ENCODE data around the gene ID3. TPM values are rescaled to one million over a fixed set of nuclear protein-coding genes. Genes with fewer than 3 reads are reported as not detected.

The ID3 gene
- total RNA-seq, 1 donor from 2014 or later = 91.4 TPM

DNA sequence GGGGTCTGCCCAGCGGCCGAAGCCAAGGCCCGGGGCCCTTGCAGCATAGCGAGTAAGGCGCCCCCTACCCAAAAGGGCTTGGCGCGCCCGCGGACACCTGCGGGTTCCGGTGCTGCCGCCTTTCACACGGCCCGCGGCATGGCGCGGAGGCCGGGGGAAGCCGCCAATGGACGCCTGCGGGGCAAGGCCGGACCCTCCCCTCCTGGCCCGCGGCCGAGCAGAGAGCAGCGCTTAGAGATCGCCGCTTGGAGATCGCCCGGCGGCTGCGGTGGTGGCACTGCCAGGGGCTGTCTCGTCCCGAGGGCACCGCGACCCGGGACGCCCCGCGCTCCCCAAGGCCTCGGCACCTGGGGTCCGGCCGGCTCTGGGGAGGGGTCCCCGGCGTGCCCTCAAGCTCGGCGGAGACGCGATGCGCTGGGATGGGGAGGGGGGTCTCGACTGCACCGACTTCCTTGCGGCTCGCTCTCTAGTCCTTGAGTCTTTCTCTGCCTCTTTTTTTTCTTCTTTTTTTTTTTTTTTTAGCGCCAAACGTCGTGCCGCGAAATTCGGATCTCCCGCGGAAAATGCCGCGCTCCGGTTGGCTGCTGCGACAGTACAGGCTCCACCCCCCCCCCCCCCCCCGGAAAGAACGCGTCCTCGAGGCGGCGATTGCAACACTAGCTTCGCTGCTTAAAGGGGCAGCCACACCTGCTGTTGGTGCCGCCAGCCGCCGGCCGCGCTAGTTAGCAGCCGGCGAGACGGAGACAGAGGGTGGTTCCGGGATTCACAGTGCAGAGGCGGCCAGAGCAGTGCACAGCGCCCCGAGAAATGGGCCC lies 28.3 kb downstream of the ID3 start, which contains the start of gene E2F2:
Gene E2F2 (minus strand): TSS at position 487 of the 815 bp plus-strand sequence. CDS start 440 bp downstream, at position 47.
- Histone ChIP-seq H3K9ac (ENCODE audit: low read length) (peak within 1 kb of the TSS; percentile 52), H3K9me3 (ENCODE audit: insufficient read depth, low read depth, low read length) (no peaks in the 10 kb centered on the region), H3K4me1 (ENCODE audit: insufficient read depth, low read length) (peaks cover 9% of the 10 kb centered on the region), H3K36me3 (ENCODE audit: insufficient read depth, low read length) (no peaks in the 10 kb centered on the region), H2AFZ (ENCODE audit: low read depth, low read length) (peak within 1 kb of the TSS; percentile 85), H4K20me1 (ENCODE audit: insufficient read depth, low read length) (no peaks in the 10 kb centered on the region), H3K4me2 (ENCODE audit: low read length) (peak within 1 kb of the TSS; percentile 88), H3K79me2 (ENCODE audit: insufficient read depth, low read length) (no peaks in the 10 kb centered on the region), H3K27me3 (ENCODE audit: insufficient read depth, low read length) (peaks cover 3% of the 10 kb centered on the region), H3K27ac (ENCODE audit: low read depth, low read length) (no peak within 1 kb of the TSS), H3K4me3 (ENCODE audit: insufficient read depth, low read depth, low read length) (peak within 1 kb of the TSS; percentile 53)
- H3K27ac Mint-ChIP-seq (ENCODE audit: unreplicated experiment) = no peak within 1 kb of the TSS
- no peaks in the 10 kb centered on the region for H3K4me1 Mint-ChIP-seq (ENCODE audit: low read depth, unreplicated experiment)
- peaks cover 49% of the 10 kb centered on the region for H3K27me3 Mint-ChIP-seq (ENCODE audit: low read depth, unreplicated experiment)
- FAIRE-seq (no peak), DNase-seq (ENCODE audit: low read depth) (peak; percentile 56)
- peaks cover 5% of the 10 kb centered on the region for H3K36me3 Mint-ChIP-seq (ENCODE audit: low read depth, unreplicated experiment)
- peak within 1 kb of the TSS; percentile 84 for H3K4me3 Mint-ChIP-seq (ENCODE audit: unreplicated experiment)
- H3K9me3 Mint-ChIP-seq (ENCODE audit: unreplicated experiment) = no peaks in the 10 kb centered on the region
- TF ChIP-seq, protein P1, sequence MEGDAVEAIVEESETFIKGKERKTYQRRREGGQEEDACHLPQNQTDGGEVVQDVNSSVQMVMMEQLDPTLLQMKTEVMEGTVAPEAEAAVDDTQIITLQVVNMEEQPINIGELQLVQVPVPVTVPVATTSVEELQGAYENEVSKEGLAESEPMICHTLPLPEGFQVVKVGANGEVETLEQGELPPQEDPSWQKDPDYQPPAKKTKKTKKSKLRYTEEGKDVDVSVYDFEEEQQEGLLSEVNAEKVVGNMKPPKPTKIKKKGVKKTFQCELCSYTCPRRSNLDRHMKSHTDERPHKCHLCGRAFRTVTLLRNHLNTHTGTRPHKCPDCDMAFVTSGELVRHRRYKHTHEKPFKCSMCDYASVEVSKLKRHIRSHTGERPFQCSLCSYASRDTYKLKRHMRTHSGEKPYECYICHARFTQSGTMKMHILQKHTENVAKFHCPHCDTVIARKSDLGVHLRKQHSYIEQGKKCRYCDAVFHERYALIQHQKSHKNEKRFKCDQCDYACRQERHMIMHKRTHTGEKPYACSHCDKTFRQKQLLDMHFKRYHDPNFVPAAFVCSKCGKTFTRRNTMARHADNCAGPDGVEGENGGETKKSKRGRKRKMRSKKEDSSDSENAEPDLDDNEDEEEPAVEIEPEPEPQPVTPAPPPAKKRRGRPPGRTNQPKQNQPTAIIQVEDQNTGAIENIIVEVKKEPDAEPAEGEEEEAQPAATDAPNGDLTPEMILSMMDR (IDR thresholded peaks at IDR 0.05; ENCODE audit: insufficient read depth, low read depth, low read length) = no peak
- TF ChIP-seq EZH2 (IDR thresholded peaks at IDR 0.05; ENCODE audit: insufficient read depth, low read length) = no peak

DNA sequence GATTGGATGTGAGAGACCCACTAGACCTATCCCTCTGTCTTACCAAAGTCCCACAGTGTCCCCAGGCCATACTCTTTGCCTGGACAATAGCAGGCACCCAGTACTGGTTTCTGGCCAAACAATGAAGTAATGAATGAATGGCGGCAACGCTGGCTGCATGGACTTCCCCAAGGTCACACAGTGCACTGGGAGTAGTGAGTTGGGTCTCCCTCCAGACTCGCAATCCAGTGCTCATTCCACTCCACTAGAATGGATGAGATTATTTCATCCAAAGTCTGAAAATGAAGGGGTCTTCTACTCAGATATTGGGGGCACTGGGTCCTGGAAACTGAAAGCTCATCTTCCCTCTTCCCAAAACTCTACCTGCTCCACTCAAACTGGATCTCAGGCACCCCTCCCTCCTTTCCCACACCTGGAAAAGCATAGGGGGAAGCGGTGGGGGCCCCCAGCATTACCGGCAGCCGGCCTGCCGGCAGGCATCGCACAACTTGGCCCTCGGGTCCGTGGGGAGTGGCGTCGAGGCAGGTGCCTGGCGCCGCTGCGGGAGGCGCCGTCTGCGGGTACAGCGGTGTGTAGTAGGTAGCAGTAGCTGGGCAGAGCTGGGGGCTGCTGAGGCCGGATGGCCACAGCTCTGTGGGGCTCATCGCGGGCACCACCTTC lies 29.1 kb downstream of the ID3 start:
- Mint-ChIP-seq H3K9me3 (ENCODE audit: unreplicated experiment) (no peaks in the 10 kb centered on the region), H3K27me3 (ENCODE audit: low read depth, unreplicated experiment) (peaks cover 50% of the 10 kb centered on the region), H3K27ac (ENCODE audit: unreplicated experiment) (no peak overlapping the region), H3K4me3 (ENCODE audit: unreplicated experiment) (peak overlapping the region; percentile 50), H3K4me1 (ENCODE audit: low read depth, unreplicated experiment) (no peaks in the 10 kb centered on the region), H3K36me3 (ENCODE audit: low read depth, unreplicated experiment) (peaks cover 5% of the 10 kb centered on the region)
- Histone ChIP-seq H3K79me2 (ENCODE audit: insufficient read depth, low read length) (no peaks in the 10 kb centered on the region), H3K9me3 (ENCODE audit: insufficient read depth, low read depth, low read length) (no peaks in the 10 kb centered on the region), H3K27me3 (ENCODE audit: insufficient read depth, low read length) (peaks cover 3% of the 10 kb centered on the region), H3K9ac (ENCODE audit: low read length) (peak overlapping the region; percentile 52), H3K36me3 (ENCODE audit: insufficient read depth, low read length) (no peaks in the 10 kb centered on the region), H2AFZ (ENCODE audit: low read depth, low read length) (peak overlapping the region; percentile 79), H3K4me1 (ENCODE audit: insufficient read depth, low read length) (peaks cover 9% of the 10 kb centered on the region), H3K4me2 (ENCODE audit: low read length) (peak overlapping the region; percentile 88), H4K20me1 (ENCODE audit: insufficient read depth, low read length) (no peaks in the 10 kb centered on the region), H3K4me3 (ENCODE audit: insufficient read depth, low read depth, low read length) (peak overlapping the region; percentile 53), H3K27ac (ENCODE audit: low read depth, low read length) (no peak overlapping the region)
- DNase-seq (ENCODE audit: low read depth) (no peak), FAIRE-seq (no peak)
- TF ChIP-seq, protein P1 (IDR thresholded peaks at IDR 0.05; ENCODE audit: insufficient read depth, low read depth, low read length) = no peak
- no peak for TF ChIP-seq EZH2 (IDR thresholded peaks at IDR 0.05; ENCODE audit: insufficient read depth, low read length)

All from astrocyte (in vitro differentiated cells and primary cell).